OCI-LY7 (cell line): Measurements from ENCODE around the gene VPS39. TPM values are rescaled to one million over a fixed set of nuclear protein-coding genes. Genes with fewer than 3 reads are reported as not detected.

ENCODE experiments used
- BruUV-seq: library from RNA; stranded (reverse); fragments of 400-500 nt; replicated peaks from 2 replicates; lab custom pipeline; 2021; lab: Mats Ljungman, UMichigan
- CTCF ChIA-PET: fragments of 300-600 bp; sonication (Branson Sonifier 250); formaldehyde crosslinking; loops from one replicate; lab custom pipeline; 2022; ENCODE audit warnings: antibody characterized with exemption; ENCODE audit not compliant: unreplicated experiment; lab: Charles Lee
- POLR2A ChIA-PET: fragments of 300-600 bp; sonication (Branson Sonifier 250); formaldehyde crosslinking; loops from one replicate; lab custom pipeline; 2022; ENCODE audit warnings: antibody characterized with exemption; lab: Charles Lee
- DNase-seq: peaks from one replicate; pipeline ENCODE4 v3.0.0-alpha.2; 2015; ENCODE audit warnings: low spot score
- H2AFZ ChIP-seq: fragments of 200-600 bp; sonication (generic), shearing (Covaris generic); 2 replicates; pipeline ENCODE4 v1.6.1; 2014; ENCODE audit warnings: mild to moderate bottlenecking, antibody characterized with exemption, low read length, moderate library complexity
- H3K27ac ChIP-seq: fragments of 200-600 bp; sonication (generic); 2 replicates; pipeline ENCODE4 v1.5.1; 2014; ENCODE audit warnings: mixed run types, low read depth, mild to moderate bottlenecking, moderate library complexity, low read length, inconsistent platforms; ENCODE audit not compliant: poor library complexity, severe bottlenecking
- H3K36me3 ChIP-seq: fragments of 200-600 bp; sonication (generic); 2 replicates; pipeline ENCODE4 v1.6.1; 2014; ENCODE audit warnings: mild to moderate bottlenecking, antibody characterized with exemption, low read length, moderate library complexity, mixed read lengths; ENCODE audit not compliant: insufficient read depth
- H3K4me1 ChIP-seq: fragments of 200-600 bp; sonication (generic); 2 replicates; pipeline ENCODE4 v1.5.1; 2014; ENCODE audit warnings: mild to moderate bottlenecking, low read length; ENCODE audit not compliant: insufficient read depth, poor library complexity, severe bottlenecking
- H3K4me2 ChIP-seq: fragments of 200-600 bp; sonication (generic); 2 replicates; pipeline ENCODE4 v1.6.1; 2014; ENCODE audit warnings: mild to moderate bottlenecking, low read length
- H3K4me3 ChIP-seq: fragments of 200-600 bp; sonication (generic); 2 replicates; pipeline ENCODE4 v1.5.1; 2014; ENCODE audit warnings: mild to moderate bottlenecking, low read depth, low read length; ENCODE audit not compliant: poor library complexity, severe bottlenecking
- H3K79me2 ChIP-seq: fragments of 200-600 bp; sonication (generic); 2 replicates; pipeline ENCODE4 v1.6.1; 2016; ENCODE audit warnings: low read depth, mild to moderate bottlenecking, low read length, moderate library complexity, mixed read lengths; ENCODE audit not compliant: insufficient read depth
- H3K9me2 ChIP-seq: fragments of 200-600 bp; sonication (generic); 2 replicates; pipeline ENCODE4 v1.6.1; 2016; ENCODE audit warnings: mild to moderate bottlenecking, low read length, mixed read lengths; ENCODE audit not compliant: insufficient read depth
- H3K9me3 ChIP-seq: fragments of 200-600 bp; sonication (generic); 2 replicates; pipeline ENCODE4 v1.6.1; 2014; ENCODE audit warnings: mild to moderate bottlenecking, mixed run types, low read length, mixed read lengths
- H4K20me1 ChIP-seq: fragments of 200-600 bp; sonication (generic); 2 replicates; pipeline ENCODE4 v1.6.1; 2014; ENCODE audit warnings: mild to moderate bottlenecking, antibody characterized with exemption, low read length, moderate library complexity, mixed read lengths; ENCODE audit not compliant: insufficient read depth
- EZH2phosphoT487 ChIP-seq: fragments of 200-600 bp; sonication (generic); IDR thresholded peaks from 2 replicates; pipeline ENCODE4 v1.6.1; 2018; ENCODE audit warnings: low read depth, borderline replicate concordance, mild to moderate bottlenecking, mixed run types, antibody characterized with exemption, low read length, moderate library complexity, mixed read lengths
- intact Hi-C: fragments of 100-400 bp; cut with micrococcal nuclease; formaldehyde crosslinking; loops from one replicate; pipeline ENCODE4 v1.10.0; 2022; ENCODE audit not compliant: unreplicated experiment
- total RNA-seq, 2 experiments: library from RNA; depleted of rRNA in 1 of 2; stranded (reverse); fragments of >200 nt in 1 of 2; shearing (Covaris generic) in 1 of 2; gene quantifications; 2 replicates each; pipeline ENCODE4 v1.2.3, GENCODE V29; 2014 to 2022
- TF ChIP-seq, protein P1 (sequence below): fragments of 200-600 bp; sonication (generic); conservative IDR thresholded peaks from 2 replicates; pipeline ENCODE4 v1.5.1; 2014; ENCODE audit warnings: mild to moderate bottlenecking, antibody characterized with exemption, low read length, moderate library complexity, mixed read lengths

The VPS39 gene
- total RNA-seq, 2 experiments from 2014 or later: 25.1 to 60.5 TPM

GRCh38 chr15:42153874-42154211, 54.3 kb downstream of the VPS39 start:
- H3K4me2 ChIP-seq: no peak overlapping the region
- ChIA-PET POLR2A (no interaction called here), CTCF (no interaction called here)
- 0 out of 2 replicates have a peak, but pooled peaks cover under 1% of the 10 kb centered on the region for H3K36me3 ChIP-seq
- no peak overlapping the region for H3K4me3 ChIP-seq
- no peaks in the 10 kb centered on the region for H3K9me3 ChIP-seq
- no TSS peak for BruUV-seq
- no peaks in the 10 kb centered on the region for H3K9me2 ChIP-seq
- no peaks in the 10 kb centered on the region for H3K79me2 ChIP-seq
- H3K27ac ChIP-seq: no peak overlapping the region
- no peaks in the 10 kb centered on the region for H3K4me1 ChIP-seq
- no peak for DNase-seq
- intact Hi-C loops: no loop called here
- H2AFZ ChIP-seq: no peak overlapping the region
- no peaks in the 10 kb centered on the region for H4K20me1 ChIP-seq
- no peak for TF ChIP-seq EZH2phosphoT487
- TF ChIP-seq, protein P1, sequence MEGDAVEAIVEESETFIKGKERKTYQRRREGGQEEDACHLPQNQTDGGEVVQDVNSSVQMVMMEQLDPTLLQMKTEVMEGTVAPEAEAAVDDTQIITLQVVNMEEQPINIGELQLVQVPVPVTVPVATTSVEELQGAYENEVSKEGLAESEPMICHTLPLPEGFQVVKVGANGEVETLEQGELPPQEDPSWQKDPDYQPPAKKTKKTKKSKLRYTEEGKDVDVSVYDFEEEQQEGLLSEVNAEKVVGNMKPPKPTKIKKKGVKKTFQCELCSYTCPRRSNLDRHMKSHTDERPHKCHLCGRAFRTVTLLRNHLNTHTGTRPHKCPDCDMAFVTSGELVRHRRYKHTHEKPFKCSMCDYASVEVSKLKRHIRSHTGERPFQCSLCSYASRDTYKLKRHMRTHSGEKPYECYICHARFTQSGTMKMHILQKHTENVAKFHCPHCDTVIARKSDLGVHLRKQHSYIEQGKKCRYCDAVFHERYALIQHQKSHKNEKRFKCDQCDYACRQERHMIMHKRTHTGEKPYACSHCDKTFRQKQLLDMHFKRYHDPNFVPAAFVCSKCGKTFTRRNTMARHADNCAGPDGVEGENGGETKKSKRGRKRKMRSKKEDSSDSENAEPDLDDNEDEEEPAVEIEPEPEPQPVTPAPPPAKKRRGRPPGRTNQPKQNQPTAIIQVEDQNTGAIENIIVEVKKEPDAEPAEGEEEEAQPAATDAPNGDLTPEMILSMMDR: no peak

DNA sequence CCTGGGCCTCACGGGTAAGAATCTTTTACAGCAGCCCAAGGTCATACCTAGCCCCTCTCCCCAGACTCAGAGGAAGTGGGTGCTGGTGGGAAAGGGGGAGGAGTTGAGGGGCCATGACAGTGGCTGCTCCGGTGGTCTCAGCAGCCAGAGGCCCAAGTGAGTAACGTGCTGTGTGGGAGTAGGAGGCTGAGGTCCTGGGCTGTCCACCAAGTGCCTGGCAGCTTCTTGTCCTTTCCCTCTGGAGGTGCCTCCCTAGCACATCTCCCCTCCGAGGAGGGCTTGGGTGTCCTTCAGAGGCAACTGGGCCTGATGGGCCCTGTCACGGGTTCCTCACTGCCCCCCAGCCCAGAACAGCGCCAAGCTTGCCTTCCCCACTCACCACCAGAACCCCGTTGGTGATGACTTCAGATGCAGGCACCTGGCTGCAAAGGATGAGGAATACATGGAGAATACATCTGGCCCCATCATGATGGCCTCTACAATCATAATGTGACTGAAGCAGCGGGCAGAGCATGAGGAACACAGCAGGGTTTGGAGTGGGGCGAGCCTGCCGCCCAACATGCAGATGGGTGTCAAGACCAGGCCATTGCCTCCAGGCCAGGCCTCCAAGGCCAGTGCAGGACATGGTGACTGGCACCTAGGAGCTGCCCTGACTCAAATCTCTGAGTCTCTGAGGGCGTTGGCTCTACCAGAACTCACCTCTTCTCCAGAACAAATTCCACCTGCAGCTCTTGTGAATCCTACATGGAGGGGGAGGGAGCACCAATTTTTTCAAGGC, 55.0 kb downstream of the VPS39 start:
- Histone ChIP-seq H3K4me1 (no peaks in the 10 kb centered on the region), H3K9me2 (no peaks in the 10 kb centered on the region), H3K79me2 (no peaks in the 10 kb centered on the region), H3K27ac (no peak overlapping the region), H4K20me1 (no peaks in the 10 kb centered on the region), H3K4me3 (no peak overlapping the region), H2AFZ (no peak overlapping the region), H3K36me3 (no peaks in the 10 kb centered on the region), H3K9me3 (no peaks in the 10 kb centered on the region), H3K4me2 (no peak overlapping the region)
- intact Hi-C loops: no loop called here
- DNase-seq: no peak
- POLR2A ChIA-PET: no interaction called here
- no TSS peak for BruUV-seq
- CTCF ChIA-PET: no interaction called here
- no peak for TF ChIP-seq EZH2phosphoT487
- TF ChIP-seq, protein P1: no peak

- H3K79me2 ChIP-seq: no peaks in the 10 kb centered on the region
- intact Hi-C loops: no loop called here
- ChIA-PET POLR2A (no interaction called here), CTCF (no interaction called here)
- TF ChIP-seq, protein P1: no peak
- TF ChIP-seq EZH2phosphoT487: no peak
- DNase-seq: no peak
- no TSS peak for BruUV-seq
- H3K4me1 ChIP-seq: no peaks in the 10 kb centered on the region
- H3K4me3 ChIP-seq: no peak overlapping the region
- H2AFZ ChIP-seq: no peak overlapping the region
- no peak overlapping the region for H3K4me2 ChIP-seq
- no peaks in the 10 kb centered on the region for H4K20me1 ChIP-seq
- no peaks in the 10 kb centered on the region for H3K9me3 ChIP-seq
- H3K9me2 ChIP-seq: no peaks in the 10 kb centered on the region
- no peaks in the 10 kb centered on the region for H3K36me3 ChIP-seq
- H3K27ac ChIP-seq: no peak overlapping the region
These were observed 55.7 kb downstream of the VPS39 start for GRCh38 chr15:42152196-42152920.
